ENCODE data around the gene TBL1XR1. TPM values are rescaled to one million over a fixed set of nuclear protein-coding genes. Genes with fewer than 3 reads are reported as not detected.

Gene TBL1XR1
- total and polyA plus RNA-seq, 2 of the 4 experiments (the other 2 are of a cell fraction) = 25.2 to 170 TPM

DNA sequence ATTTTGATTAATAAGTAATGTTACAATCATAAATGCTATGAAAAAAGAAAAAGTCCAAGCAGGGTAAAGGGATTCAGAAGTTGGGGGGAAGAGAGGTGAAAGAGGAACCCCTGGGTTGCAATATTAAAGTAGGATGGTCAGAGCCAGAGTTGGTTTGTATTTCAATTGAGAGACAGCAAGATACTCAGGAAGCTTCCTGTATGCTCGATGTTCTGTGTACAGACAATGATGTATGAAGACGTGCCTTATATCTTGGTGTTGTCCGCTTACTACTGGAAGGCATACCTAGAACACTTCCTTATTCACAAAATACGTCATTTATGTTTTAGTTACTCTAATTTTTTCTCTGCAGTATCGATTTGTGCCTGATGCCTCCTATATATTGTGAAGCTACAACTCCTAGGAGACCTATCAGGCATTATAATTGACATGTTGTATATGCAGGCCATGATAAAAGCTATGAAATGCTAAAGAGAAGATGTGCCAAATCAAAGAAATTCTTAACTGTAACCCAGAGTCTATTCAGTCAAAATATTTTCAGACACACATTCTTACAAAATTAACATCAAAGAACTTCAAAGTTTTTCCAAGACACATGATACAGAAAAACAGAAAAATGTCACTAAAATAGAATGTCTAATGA, 87.5 kb downstream of the TBL1XR1 start:
- H2BK20ac ChIP-seq (ENCODE audit: low read depth, low read length) = no peak overlapping the region
- no peak overlapping the region for H2BK15ac ChIP-seq (ENCODE audit: low read depth, low read length)
- peaks cover 8% of the 10 kb centered on the region; the same call in 1 of the 2 replicates for H3K4me1 ChIP-seq (ENCODE audit: control insufficient read depth, insufficient read depth, low read length)
- WGBS, 2 experiments (ENCODE audit: extremely low coverage in 2 of 2, insufficient read length in 1 of 2) = no CpG with 5 or more reads among the region's 5 CpGs
- no peak overlapping the region for H4K5ac ChIP-seq (ENCODE audit: low read depth, low read length)
- no peak overlapping the region for H2BK5ac ChIP-seq (ENCODE audit: low read depth, low read length, poor library complexity, severe bottlenecking)
- intact Hi-C loops (cut with micrococcal nuclease) (loop anchor here (5.0 kb wide), 1 partner anchor 38 kb away; no protein-coding TSS in a partner anchor), in situ Hi-C loops (cut with MboI; ENCODE audit: low sequenced_read_pairs) (no loop called here), dilution Hi-C loops (cut with HindIII; ENCODE audit: low sequenced_read_pairs, unreplicated experiment) (no loop called here)
- TF ChIP-seq NFE2L2 (IDR thresholded peaks at IDR 0.05; ENCODE audit: low read depth, low read length) = no peak
- TF ChIP-seq RCOR1 (IDR thresholded peaks at IDR 0.05; ENCODE audit: insufficient replicate concordance, low read length) = no peak
- no peak for TF ChIP-seq RAD21 (IDR thresholded peaks at IDR 0.05; ENCODE audit: low read length)
- no peak for TF ChIP-seq ELK1 (IDR thresholded peaks at IDR 0.05; ENCODE audit: borderline replicate concordance, low read depth, low read length)
- TF ChIP-seq RFX5 (IDR thresholded peaks at IDR 0.05; ENCODE audit: low read depth, low read length) = no peak
- TF ChIP-seq CTCF (conservative IDR thresholded peaks at IDR 0.05; ENCODE audit: low read depth, low read length) = no peak
- TF ChIP-seq CEBPB (IDR thresholded peaks at IDR 0.05; ENCODE audit: low read depth, low read length) = no peak
- TF ChIP-seq MAFK (IDR thresholded peaks at IDR 0.05; ENCODE audit: low read depth, low read length) = no peak
- TF ChIP-seq SMC3 (IDR thresholded peaks at IDR 0.05; ENCODE audit: low read depth, low read length) = no peak
- no peak for TF ChIP-seq BHLHE40 (IDR thresholded peaks at IDR 0.05; ENCODE audit: low read depth, low read length)
- TF ChIP-seq POLR2A (IDR thresholded peaks at IDR 0.05; ENCODE audit: low read depth, low read length) = no peak
- TF ChIP-seq, protein P1, sequence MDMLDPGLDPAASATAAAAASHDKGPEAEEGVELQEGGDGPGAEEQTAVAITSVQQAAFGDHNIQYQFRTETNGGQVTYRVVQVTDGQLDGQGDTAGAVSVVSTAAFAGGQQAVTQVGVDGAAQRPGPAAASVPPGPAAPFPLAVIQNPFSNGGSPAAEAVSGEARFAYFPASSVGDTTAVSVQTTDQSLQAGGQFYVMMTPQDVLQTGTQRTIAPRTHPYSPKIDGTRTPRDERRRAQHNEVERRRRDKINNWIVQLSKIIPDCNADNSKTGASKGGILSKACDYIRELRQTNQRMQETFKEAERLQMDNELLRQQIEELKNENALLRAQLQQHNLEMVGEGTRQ (IDR thresholded peaks at IDR 0.05; ENCODE audit: low read depth, low read length) = no peak
- TF ChIP-seq FOS (IDR thresholded peaks at IDR 0.05; ENCODE audit: low read depth, low read length) = no peak
- TF ChIP-seq CHD1 (IDR thresholded peaks at IDR 0.05; ENCODE audit: low read depth, low read length) = no peak
- no peak for TF ChIP-seq MXI1 (IDR thresholded peaks at IDR 0.05; ENCODE audit: borderline replicate concordance, low read depth, low read length)
- no peak for TF ChIP-seq MAZ (IDR thresholded peaks at IDR 0.05; ENCODE audit: borderline replicate concordance, low read depth, low read length)
- H2AFZ ChIP-seq (replicated peaks; ENCODE audit: low read length, poor library complexity) = no peak overlapping the region
- no peaks in the 10 kb centered on the region for H3K9me3 ChIP-seq (ENCODE audit: control insufficient read depth, insufficient read depth, low read length)
- H4K20me1 ChIP-seq (ENCODE audit: insufficient read depth, low read length) = peaks cover 84% of the 10 kb centered on the region
- H3K27me3 ChIP-seq (ENCODE audit: control insufficient read depth, insufficient read depth, low read length) = no peaks in the 10 kb centered on the region
- no peak overlapping the region for H3K56ac ChIP-seq (ENCODE audit: extremely low read depth, insufficient read depth, low read length)
- no peak overlapping the region for H3K18ac ChIP-seq (ENCODE audit: low read depth, low read length)
- no peak overlapping the region for H4K91ac ChIP-seq (ENCODE audit: insufficient read depth, low read depth, low read length)
- POLR2A ChIA-PET (ENCODE audit: unreplicated experiment) = no interaction called here
- CTCF ChIA-PET = no interaction called here
- no peak overlapping the region for H3K23ac ChIP-seq (ENCODE audit: low read depth, low read length)
- DNase-seq (no peak), ATAC-seq (ENCODE audit: low read depth) (no peak)
- peaks cover 25 to 64% of the 10 kb centered on the region in 2 experiments for H3K79me1 ChIP-seq (ENCODE audit: low read depth in 1 of 2, low read length in 2 of 2)
- H3K36me3 ChIP-seq (ENCODE audit: control insufficient read depth, insufficient read depth, low read length) = no peaks in the 10 kb centered on the region
- no peak overlapping the region for H3K27ac ChIP-seq (ENCODE audit: insufficient read depth, low read length)
- no peak overlapping the region for H2AK5ac ChIP-seq (ENCODE audit: low read depth, low read length)
- H3K9ac ChIP-seq (ENCODE audit: low read depth, low read length) = no peak overlapping the region
- H3K4me3 ChIP-seq (ENCODE audit: insufficient read depth, low read depth, low read length) = no peak overlapping the region
- no peak overlapping the region for H3K14ac ChIP-seq (replicated peaks; ENCODE audit: low read depth, low read length)
- peaks cover 12% of the 10 kb centered on the region; the same call in 1 of the 2 replicates for H3K9me1 ChIP-seq (ENCODE audit: insufficient read depth, low read length)
- H2AK9ac ChIP-seq (replicated peaks; ENCODE audit: low read depth, low read length, poor library complexity) = no peak overlapping the region
- no TSS peak for BruUV-seq (replicated peaks)
- no peak overlapping the region for H2BK120ac ChIP-seq (ENCODE audit: low read depth, low read length)
- no peak overlapping the region for H3K4me2 ChIP-seq (ENCODE audit: low read depth, low read length)
- no peak overlapping the region for H3K4ac ChIP-seq (ENCODE audit: low read depth, low read length)
- H4K8ac ChIP-seq (ENCODE audit: low read depth in 2 of 2, low read length in 2 of 2) = no peak overlapping the region

Measured in IMR-90 (cell line).